Stimulated activated CD4-positive, alpha-beta T cell treated with anti-CD3 and anti-CD28 coated beads, Interleukin-1b, Interleukin-23, amount 100 ng/mL, for 1 hour (primary cell): ENCODE measurements around the gene NES.

Source experiments
- DNase-seq, 2 donors: peaks; one replicate each; pipeline ENCODE4 v3.0.0-alpha.2; 2020; ENCODE audit warnings: low read depth in 2 of 2

Gene NES

GRCh38 chr1:156662005-156662799 is 15.0 kb downstream of the NES start:
- DNase-seq, result no peak

- DNase-seq, result no peak
These were observed 16.5 kb downstream of the NES start for GRCh38 chr1:156660752-156661112.

DNA sequence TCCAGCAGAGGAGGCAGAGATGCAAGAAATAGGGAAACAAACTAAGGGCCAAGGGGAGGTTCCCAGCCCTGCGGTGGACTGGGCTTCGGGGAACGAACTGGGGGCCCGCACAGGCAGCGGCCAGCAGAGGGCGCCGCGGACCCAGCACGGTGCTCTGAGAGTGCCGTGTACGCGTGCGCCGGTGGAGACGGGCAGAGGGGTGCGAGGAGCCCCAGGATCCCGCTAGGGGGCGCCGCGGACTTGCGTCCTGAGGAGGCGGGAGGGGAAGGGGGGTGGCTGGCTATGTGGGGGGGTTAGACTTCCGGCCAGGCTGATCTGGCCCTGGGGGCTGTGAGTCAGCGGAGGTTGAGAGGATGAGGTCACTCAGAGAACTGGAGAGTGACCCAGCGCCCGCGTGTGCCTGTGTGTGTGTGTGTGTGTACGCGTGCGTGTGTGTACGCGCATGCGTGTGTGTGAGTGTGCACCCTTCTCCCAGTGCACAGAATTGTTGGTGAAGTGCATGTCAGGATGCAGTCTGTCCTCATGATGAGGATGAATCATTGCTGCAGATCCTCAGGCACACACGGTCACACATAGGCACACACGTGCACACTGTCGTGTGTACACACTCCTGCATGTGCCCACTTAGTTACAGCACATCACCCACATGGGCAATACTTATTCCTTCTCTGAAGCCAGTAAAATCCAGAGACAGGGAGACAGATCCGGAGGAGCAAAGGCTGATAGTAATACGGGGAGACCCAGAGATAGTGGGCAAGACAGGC is 17.0 kb downstream of the NES start:
- peak; percentile 75 to 89 for DNase-seq

- DNase-seq, result no peak
These were observed 17.6 kb downstream of the NES start for GRCh38 chr1:156659661-156659987.

GRCh38 chr1:156658945-156659574 is 18.1 kb downstream of the NES start:
- DNase-seq, result no peak

DNA sequence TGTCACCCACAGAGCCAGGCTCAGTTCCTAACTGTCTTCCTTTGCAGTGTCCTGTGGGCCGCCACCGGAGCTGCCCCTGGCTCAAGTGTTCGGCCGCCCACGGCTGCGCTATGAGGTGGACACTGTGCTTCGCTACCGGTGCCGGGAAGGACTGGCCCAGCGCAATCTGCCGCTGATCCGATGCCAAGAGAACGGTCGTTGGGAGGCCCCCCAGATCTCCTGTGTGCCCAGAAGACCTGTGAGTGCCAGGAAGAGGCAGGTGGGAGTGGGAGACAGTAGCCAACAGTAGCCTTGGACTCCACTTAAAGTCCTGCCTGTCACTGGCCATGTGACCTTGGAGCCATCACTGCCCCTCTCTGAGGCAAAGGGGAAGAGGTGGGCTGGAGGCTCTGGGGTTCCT is 18.7 kb downstream of the NES start:
- DNase-seq, result no peak

- DNase-seq, result no peak
These were observed 19.4 kb downstream of the NES start for GRCh38 chr1:156657741-156658319.

- DNase-seq, result peak; percentile 53 to 70
These were observed 20.1 kb downstream of the NES start for GRCh38 chr1:156656806-156657740.

GRCh38 chr1:156655904-156656516 is 21.2 kb downstream of the NES start:
- DNase-seq, result no peak

DNA sequence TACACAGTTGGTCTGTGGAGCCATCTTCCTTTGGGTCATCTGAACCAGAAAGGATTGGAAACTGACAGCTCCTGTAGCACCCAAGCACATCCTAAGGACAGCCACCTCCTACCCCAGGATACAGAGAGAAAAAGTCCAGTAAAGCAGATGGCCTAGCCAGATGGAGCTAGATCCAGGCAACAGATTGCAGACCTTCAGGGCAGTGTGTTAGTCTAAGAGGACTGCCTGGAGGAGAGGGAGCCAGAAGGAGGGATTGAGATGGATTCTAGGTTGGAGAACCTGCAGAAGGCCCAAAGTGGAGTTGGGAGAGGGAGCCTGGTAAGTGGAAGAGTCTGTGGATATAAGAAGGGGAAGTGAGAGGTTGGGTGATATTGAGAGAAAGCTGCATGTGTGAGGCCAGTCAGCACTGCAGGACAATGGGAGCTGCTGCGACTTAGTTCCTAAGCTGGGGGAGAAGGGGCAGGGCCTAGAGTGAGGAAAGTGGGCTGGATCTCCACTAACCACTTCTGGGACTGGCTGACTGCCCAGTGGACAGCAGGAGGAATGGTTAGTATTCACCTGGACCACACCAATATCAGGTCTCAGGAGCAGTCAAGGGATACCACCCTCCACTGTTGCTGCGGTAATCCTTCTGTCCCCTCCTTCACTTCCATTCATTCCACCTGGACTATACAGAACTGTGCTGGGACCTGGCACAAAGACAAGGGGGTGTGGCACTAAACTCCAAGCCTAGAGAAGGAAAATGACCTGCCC is 21.9 kb downstream of the NES start:
- no peak for DNase-seq

- no peak for DNase-seq
These were observed 22.5 kb downstream of the NES start for GRCh38 chr1:156654700-156655099.

DNA sequence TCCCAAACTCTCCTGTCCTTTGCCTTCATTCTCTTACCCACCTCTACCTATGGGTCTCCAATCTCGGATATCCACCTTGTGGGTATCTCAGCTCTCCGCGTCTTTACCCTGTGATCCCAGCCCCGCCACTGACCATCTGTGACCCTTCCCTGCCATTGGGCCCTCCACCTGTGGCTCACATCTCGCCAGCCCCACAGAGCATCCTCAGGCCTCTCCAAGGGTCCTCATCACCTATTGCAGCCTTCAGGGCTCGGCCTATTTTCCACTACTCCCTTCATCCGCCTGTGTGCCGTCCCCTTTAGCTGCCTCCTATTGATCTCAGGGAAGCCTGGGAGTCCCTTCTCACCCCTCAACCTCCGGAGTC is 24.2 kb downstream of the NES start:
- DNase-seq, result no peak

DNA sequence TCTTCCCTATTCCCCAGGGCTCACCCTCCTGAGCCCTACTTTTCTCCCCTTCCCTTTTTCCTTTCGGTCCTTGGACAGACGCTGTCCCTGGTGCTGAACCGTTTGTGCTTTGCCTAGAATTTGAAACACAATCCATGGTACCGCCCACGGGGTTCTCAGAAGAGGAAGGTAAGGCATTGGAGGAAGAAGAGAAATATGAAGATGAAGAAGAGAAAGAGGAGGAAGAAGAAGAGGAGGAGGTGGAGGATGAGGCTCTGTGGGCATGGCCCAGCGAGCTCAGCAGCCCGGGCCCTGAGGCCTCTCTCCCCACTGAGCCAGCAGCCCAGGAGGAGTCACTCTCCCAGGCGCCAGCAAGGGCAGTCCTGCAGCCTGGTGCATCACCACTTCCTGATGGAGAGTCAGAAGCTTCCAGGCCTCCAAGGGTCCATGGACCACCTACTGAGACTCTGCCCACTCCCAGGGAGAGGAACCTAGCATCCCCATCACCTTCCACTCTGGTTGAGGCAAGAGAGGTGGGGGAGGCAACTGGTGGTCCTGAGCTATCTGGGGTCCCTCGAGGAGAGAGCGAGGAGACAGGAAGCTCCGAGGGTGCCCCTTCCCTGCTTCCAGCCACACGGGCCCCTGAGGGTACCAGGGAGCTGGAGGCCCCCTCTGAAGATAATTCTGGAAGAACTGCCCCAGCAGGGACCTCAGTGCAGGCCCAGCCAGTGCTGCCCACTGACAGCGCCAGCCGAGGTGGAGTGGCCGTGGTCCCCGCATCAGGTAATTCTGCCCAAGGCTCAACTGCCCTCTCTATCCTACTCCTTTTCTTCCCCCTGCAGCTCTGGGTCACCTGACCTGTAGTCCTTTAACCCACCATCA is 24.8 kb downstream of the NES start:
- DNase-seq, result no peak

GRCh38 chr1:156648951-156649350 is 28.3 kb downstream of the NES start:
- no peak for DNase-seq

GRCh38 chr1:156648496-156648895 is 28.7 kb downstream of the NES start:
- no peak for DNase-seq

DNA sequence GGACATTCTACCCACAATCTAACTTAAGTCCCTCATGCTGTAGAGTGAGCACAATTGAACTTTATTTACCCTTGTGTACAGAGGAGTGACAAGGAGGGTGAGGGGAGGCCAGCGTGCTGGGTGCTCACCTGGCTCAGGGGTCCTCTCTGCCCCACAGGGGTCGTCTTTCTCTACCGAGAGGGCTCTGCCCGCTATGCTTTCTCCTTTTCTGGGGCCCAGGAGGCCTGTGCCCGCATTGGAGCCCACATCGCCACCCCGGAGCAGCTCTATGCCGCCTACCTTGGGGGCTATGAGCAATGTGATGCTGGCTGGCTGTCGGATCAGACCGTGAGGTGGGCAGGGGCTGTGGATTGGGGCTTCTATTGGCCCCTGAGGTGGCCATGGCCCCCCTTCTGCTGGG is 29.9 kb downstream of the NES start:
- DNase-seq, result no peak

DNA sequence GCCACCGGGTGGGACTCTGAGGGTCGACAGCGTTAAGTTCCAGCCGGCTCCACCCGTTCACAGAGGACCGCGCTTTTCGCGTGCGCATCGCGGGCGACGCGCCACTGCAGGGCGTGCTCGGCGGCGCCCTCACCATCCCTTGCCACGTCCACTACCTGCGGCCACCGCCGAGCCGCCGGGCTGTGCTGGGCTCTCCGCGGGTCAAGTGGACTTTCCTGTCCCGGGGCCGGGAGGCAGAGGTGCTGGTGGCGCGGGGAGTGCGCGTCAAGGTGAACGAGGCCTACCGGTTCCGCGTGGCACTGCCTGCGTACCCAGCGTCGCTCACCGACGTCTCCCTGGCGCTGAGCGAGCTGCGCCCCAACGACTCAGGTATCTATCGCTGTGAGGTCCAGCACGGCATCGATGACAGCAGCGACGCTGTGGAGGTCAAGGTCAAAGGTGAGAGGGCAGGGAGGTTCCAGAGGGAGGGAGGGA is 30.4 kb downstream of the NES start:
- no peak for DNase-seq

GRCh38 chr1:156645666-156646065 is 31.5 kb downstream of the NES start:
- DNase-seq, result no peak

- DNase-seq, result no peak
These were observed 32.2 kb downstream of the NES start for GRCh38 chr1:156645056-156645455.
